HepG2 (cell line): Measurements from ENCODE around the gene ARL8B. TPM values are rescaled to one million over a fixed set of nuclear protein-coding genes. Genes with fewer than 3 reads are reported as not detected.

ENCODE experiments used
- ELF3 ChIP-seq: IDR thresholded peaks from 2 replicates; pipeline ENCODE4 v1.6.1; 2016; ENCODE audit warnings: missing genetic modification reagents, missing compliant biosample characterization
- ETV6 ChIP-seq: sonication (generic); formaldehyde crosslinking; conservative IDR thresholded peaks from 2 replicates; pipeline ENCODE4 v1.4.0; 2020; ENCODE audit warnings: missing genetic modification reagents
- FOSL2 ChIP-seq: sonication (generic); formaldehyde crosslinking; IDR thresholded peaks from 2 replicates; pipeline ENCODE4 v1.4.0; 2020; ENCODE audit warnings: missing genetic modification reagents
- FOXO1 ChIP-seq: sonication (generic); formaldehyde crosslinking; IDR thresholded peaks from 2 replicates; pipeline ENCODE4 v1.4.0; 2020; ENCODE audit warnings: missing genetic modification reagents
- HIVEP1 ChIP-seq: sonication (generic); formaldehyde crosslinking; IDR thresholded peaks from 2 replicates; pipeline ENCODE4 v1.4.0; 2020; ENCODE audit warnings: mild to moderate bottlenecking, missing genetic modification reagents
- HOXA3 ChIP-seq: sonication (generic); formaldehyde crosslinking; IDR thresholded peaks from 2 replicates; pipeline ENCODE4 v1.5.0; 2020; ENCODE audit warnings: missing genetic modification reagents
- KDM2A ChIP-seq: sonication (generic); formaldehyde crosslinking; IDR thresholded peaks from 2 replicates; pipeline ENCODE4 v1.4.0; 2020; ENCODE audit warnings: low read depth, missing genetic modification reagents, borderline replicate concordance
- KDM6A ChIP-seq: IDR thresholded peaks from 2 replicates; pipeline ENCODE4 v1.6.1; 2016; ENCODE audit warnings: low read depth
- NFE2L1 ChIP-seq: sonication (generic); formaldehyde crosslinking; IDR thresholded peaks from 2 replicates; pipeline ENCODE4 v1.4.0; 2020; ENCODE audit warnings: missing genetic modification reagents, mild to moderate bottlenecking, borderline replicate concordance
- NR2F1 ChIP-seq, 2 experiments: fragments of 450-650 bp in 1 of 2; formaldehyde crosslinking in 1 of 2; IDR thresholded peaks; 2 replicates each; pipeline versions ENCODE4 v1.5.0 to v1.6.1; 2016 to 2020; ENCODE audit warnings: mild to moderate bottlenecking in 1 of 2, missing compliant biosample characterization in 1 of 2, missing genetic modification reagents in 1 of 2, moderate library complexity in 1 of 2
- ONECUT2 ChIP-seq: sonication (generic); formaldehyde crosslinking; IDR thresholded peaks from 2 replicates; pipeline ENCODE4 v1.4.0; 2020; ENCODE audit warnings: missing genetic modification reagents
- PAWR ChIP-seq: sonication (generic); formaldehyde crosslinking; IDR thresholded peaks from 2 replicates; pipeline ENCODE4 v1.4.0; 2020; ENCODE audit warnings: missing genetic modification reagents, mild to moderate bottlenecking, borderline replicate concordance
- PHF20 ChIP-seq: sonication (generic); formaldehyde crosslinking; IDR thresholded peaks from 2 replicates; pipeline ENCODE4 v1.5.0; 2020; ENCODE audit warnings: mild to moderate bottlenecking, missing genetic modification reagents
- PHF8 ChIP-seq: sonication (generic); formaldehyde crosslinking; IDR thresholded peaks from 2 replicates; pipeline ENCODE4 v1.5.0; 2020; ENCODE audit warnings: missing genetic modification reagents
- SIN3A ChIP-seq: IDR thresholded peaks from 2 replicates; pipeline ENCODE4 v1.6.1; 2011; ENCODE audit warnings: low read depth, mild to moderate bottlenecking, control low read depth, low read length, borderline replicate concordance
- SIX4 ChIP-seq: sonication (generic); formaldehyde crosslinking; IDR thresholded peaks from 2 replicates; pipeline ENCODE4 v1.4.0; 2020; ENCODE audit warnings: missing genetic modification reagents
- YEATS2 ChIP-seq: sonication (generic); formaldehyde crosslinking; IDR thresholded peaks from 2 replicates; pipeline ENCODE4 v1.4.0; 2020; ENCODE audit warnings: missing genetic modification reagents, borderline replicate concordance
- ZMYM2 ChIP-seq: sonication (generic); formaldehyde crosslinking; IDR thresholded peaks from 2 replicates; pipeline ENCODE4 v1.8.0; 2022; ENCODE audit warnings: mild to moderate bottlenecking, missing genetic modification reagents
- ZNF160 ChIP-seq: sonication (generic); formaldehyde crosslinking; IDR thresholded peaks from 2 replicates; pipeline ENCODE4 v1.8.0; 2022; ENCODE audit warnings: mild to moderate bottlenecking, inconsistent platforms, missing genetic modification reagents
- ZNF17 ChIP-seq: sonication (generic); formaldehyde crosslinking; IDR thresholded peaks from 2 replicates; pipeline ENCODE4 v1.5.0; 2020; ENCODE audit warnings: mild to moderate bottlenecking, missing genetic modification reagents
- ZNF207 ChIP-seq: fragments of 450-650 bp; IDR thresholded peaks from 2 replicates; pipeline ENCODE4 v1.6.1; 2016; ENCODE audit warnings: antibody characterized with exemption, borderline replicate concordance
- ZNF251 ChIP-seq: sonication (generic); formaldehyde crosslinking; IDR thresholded peaks from 2 replicates; pipeline ENCODE4 v1.9.0; 2021; ENCODE audit warnings: mild to moderate bottlenecking, missing genetic modification reagents
- ZNF552 ChIP-seq: sonication (generic); formaldehyde crosslinking; IDR thresholded peaks from 2 replicates; pipeline ENCODE4 v1.9.0; 2022; ENCODE audit warnings: missing genetic modification reagents, mild to moderate bottlenecking, borderline replicate concordance
- ZSCAN25 ChIP-seq: sonication (generic); formaldehyde crosslinking; IDR thresholded peaks from 2 replicates; pipeline ENCODE4 v1.8.0; 2022; ENCODE audit warnings: mild to moderate bottlenecking, missing genetic modification reagents
- polyA plus RNA-seq, 8 experiments: library from polyadenylated mRNA; depleted of rRNA in 3 of 8; stranded (reverse) in 7 of 8; unstranded in 1 of 8; fragments of >200 nt; fragmentation: Illumina TruSeq in 4 of 8; extraction: Trizol in 4 of 8; gene quantifications; 2 replicates each; pipeline versions ENCODE4 v1.2.1 to v1.2.3, GENCODE V29; 2011 to 2016; ENCODE audit warnings: low read depth in 4 of 8, missing spikeins in 1 of 8, mixed read lengths in 1 of 8; ENCODE audit not compliant: insufficient read depth in 1 of 8
- total RNA-seq, 5 experiments: library from RNA; depleted of rRNA; stranded (reverse); fragments of >200 nt; fragmentation: Illumina TruSeq; extraction: Trizol; gene quantifications; 2 replicates each; pipeline ENCODE4 v1.2.3, GENCODE V29; 2016; ENCODE audit warnings: low read depth in 1 of 5
- TF ChIP-seq, protein P1 (sequence below): sonication (generic); formaldehyde crosslinking; IDR thresholded peaks from 2 replicates; pipeline ENCODE4 v1.4.0; 2020; ENCODE audit warnings: mild to moderate bottlenecking, missing genetic modification reagents
- TF ChIP-seq, protein P2 (sequence below): IDR thresholded peaks from 2 replicates; pipeline ENCODE4 v1.6.1; 2018; ENCODE audit warnings: missing genetic modification reagents, mild to moderate bottlenecking, missing compliant biosample characterization

ARL8B gene
- total and polyA plus RNA-seq, 2 of the 13 experiments (the other 11 are each of a cell fraction or from before 2014, with no cell fraction given), result 23.5 to 30.4 TPM

DNA sequence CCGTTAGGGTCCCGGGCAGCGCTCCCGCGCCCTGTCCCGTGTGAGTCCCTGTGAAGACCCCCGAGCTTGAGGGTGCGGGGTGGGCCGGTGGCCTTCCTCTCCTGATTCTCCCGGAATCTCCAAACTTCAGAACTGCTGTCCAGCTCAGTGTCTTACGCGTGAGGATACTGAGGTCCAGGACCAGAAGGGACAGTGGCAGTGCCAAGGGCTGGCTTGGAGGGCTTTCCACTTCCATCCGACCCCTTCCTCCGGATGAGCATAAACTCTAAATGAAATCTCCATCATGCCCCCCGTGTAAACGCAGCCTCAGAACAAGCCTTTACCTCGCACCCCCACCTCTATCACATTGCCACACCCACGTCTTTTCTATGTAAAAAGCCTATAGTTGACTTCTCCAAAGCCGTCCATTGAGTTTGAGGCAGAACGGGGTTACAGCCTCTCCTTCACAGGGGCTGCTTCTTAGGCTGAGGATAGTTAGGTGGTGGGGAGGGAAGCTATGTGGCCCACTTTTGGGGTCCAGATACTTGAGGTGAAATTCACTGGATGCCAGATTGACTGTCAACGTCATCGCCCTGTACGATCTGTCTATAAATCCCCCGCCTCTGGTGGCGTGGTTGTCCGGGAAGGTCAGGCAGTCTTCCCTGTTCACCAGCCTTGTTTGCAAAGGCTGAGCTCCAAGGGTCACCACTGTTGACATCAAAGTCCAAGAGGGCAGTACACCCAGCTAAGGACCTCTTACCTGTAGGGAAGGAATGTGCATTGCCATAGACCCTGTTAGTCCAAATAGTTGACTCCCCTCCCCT, 66.5 kb downstream of the ARL8B start (continued):
- TF ChIP-seq ZNF251 (no peak), ZNF160 (CRISPR knock-in tag) (0 out of 2 replicates have a peak, but pooled peaks have one; percentile 18), PHF8 (peak; percentile 11), PHF20 (CRISPR knock-in tag) (peak; percentile 9; the same call in 1 of the 2 replicates), ELF3 (CRISPR knock-in tag) (peak; percentile 61), ETV6 (no peak), YEATS2 (peak; percentile 30; the same call in 1 of the 2 replicates), SIX4 (CRISPR knock-in tag) (peak; percentile 36; the same call in 1 of the 2 replicates), NFE2L1 (CRISPR knock-in tag) (no peak), HIVEP1 (CRISPR knock-in tag) (peak; percentile 52; the same call in 1 of the 2 replicates), NR2F1 (CRISPR knock-in tag; IDR thresholded peaks at IDR 0.05) (peak; percentile 75 to 85), ZSCAN25 (CRISPR knock-in tag) (no peak), KDM6A (peak; percentile 54; the same call in 1 of the 2 replicates), ZNF207 (no peak), FOXO1 (peak; percentile 86; the same call in 1 of the 2 replicates), FOSL2 (CRISPR knock-in tag) (peak; percentile 53; the same call in 1 of the 2 replicates), ONECUT2 (CRISPR knock-in tag) (no peak), ZMYM2 (peak; percentile 92), ZNF17 (no peak), PAWR (CRISPR knock-in tag) (no peak), SIN3A (0 out of 2 replicates have a peak, but pooled peaks have one; percentile 71), HOXA3 (CRISPR knock-in tag) (peak; percentile 65; the same call in 1 of the 2 replicates), KDM2A (CRISPR knock-in tag) (0 out of 2 replicates have a peak, but pooled peaks have one; percentile 26), ZNF552 (CRISPR knock-in tag) (no peak)
- TF ChIP-seq, protein P1, sequence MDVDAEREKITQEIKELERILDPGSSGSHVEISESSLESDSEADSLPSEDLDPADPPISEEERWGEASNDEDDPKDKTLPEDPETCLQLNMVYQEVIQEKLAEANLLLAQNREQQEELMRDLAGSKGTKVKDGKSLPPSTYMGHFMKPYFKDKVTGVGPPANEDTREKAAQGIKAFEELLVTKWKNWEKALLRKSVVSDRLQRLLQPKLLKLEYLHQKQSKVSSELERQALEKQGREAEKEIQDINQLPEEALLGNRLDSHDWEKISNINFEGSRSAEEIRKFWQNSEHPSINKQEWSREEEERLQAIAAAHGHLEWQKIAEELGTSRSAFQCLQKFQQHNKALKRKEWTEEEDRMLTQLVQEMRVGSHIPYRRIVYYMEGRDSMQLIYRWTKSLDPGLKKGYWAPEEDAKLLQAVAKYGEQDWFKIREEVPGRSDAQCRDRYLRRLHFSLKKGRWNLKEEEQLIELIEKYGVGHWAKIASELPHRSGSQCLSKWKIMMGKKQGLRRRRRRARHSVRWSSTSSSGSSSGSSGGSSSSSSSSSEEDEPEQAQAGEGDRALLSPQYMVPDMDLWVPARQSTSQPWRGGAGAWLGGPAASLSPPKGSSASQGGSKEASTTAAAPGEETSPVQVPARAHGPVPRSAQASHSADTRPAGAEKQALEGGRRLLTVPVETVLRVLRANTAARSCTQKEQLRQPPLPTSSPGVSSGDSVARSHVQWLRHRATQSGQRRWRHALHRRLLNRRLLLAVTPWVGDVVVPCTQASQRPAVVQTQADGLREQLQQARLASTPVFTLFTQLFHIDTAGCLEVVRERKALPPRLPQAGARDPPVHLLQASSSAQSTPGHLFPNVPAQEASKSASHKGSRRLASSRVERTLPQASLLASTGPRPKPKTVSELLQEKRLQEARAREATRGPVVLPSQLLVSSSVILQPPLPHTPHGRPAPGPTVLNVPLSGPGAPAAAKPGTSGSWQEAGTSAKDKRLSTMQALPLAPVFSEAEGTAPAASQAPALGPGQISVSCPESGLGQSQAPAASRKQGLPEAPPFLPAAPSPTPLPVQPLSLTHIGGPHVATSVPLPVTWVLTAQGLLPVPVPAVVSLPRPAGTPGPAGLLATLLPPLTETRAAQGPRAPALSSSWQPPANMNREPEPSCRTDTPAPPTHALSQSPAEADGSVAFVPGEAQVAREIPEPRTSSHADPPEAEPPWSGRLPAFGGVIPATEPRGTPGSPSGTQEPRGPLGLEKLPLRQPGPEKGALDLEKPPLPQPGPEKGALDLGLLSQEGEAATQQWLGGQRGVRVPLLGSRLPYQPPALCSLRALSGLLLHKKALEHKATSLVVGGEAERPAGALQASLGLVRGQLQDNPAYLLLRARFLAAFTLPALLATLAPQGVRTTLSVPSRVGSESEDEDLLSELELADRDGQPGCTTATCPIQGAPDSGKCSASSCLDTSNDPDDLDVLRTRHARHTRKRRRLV (CRISPR knock-in tag), result 0 out of 2 replicates have a peak, but pooled peaks have one; percentile 27
- TF ChIP-seq, protein P2, sequence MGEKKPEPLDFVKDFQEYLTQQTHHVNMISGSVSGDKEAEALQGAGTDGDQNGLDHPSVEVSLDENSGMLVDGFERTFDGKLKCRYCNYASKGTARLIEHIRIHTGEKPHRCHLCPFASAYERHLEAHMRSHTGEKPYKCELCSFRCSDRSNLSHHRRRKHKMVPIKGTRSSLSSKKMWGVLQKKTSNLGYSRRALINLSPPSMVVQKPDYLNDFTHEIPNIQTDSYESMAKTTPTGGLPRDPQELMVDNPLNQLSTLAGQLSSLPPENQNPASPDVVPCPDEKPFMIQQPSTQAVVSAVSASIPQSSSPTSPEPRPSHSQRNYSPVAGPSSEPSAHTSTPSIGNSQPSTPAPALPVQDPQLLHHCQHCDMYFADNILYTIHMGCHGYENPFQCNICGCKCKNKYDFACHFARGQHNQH (CRISPR knock-in tag), result peak; percentile 74; the same call in 1 of the 2 replicates
